ENCODE results near the gene NRXN3. TPM values are rescaled to one million over a fixed set of nuclear protein-coding genes. Genes with fewer than 3 reads are reported as not detected.

The NRXN3 gene
- total and polyA plus RNA-seq, 2 of the 13 experiments (the other 11 are each of a cell fraction or from before 2014, with no cell fraction given): 0.03 TPM; not detected in 1

GRCh38 chr14:78130356-78130755 is 39.8 kb upstream of the NRXN3 start (continued):
- TF ChIP-seq, protein P1, sequence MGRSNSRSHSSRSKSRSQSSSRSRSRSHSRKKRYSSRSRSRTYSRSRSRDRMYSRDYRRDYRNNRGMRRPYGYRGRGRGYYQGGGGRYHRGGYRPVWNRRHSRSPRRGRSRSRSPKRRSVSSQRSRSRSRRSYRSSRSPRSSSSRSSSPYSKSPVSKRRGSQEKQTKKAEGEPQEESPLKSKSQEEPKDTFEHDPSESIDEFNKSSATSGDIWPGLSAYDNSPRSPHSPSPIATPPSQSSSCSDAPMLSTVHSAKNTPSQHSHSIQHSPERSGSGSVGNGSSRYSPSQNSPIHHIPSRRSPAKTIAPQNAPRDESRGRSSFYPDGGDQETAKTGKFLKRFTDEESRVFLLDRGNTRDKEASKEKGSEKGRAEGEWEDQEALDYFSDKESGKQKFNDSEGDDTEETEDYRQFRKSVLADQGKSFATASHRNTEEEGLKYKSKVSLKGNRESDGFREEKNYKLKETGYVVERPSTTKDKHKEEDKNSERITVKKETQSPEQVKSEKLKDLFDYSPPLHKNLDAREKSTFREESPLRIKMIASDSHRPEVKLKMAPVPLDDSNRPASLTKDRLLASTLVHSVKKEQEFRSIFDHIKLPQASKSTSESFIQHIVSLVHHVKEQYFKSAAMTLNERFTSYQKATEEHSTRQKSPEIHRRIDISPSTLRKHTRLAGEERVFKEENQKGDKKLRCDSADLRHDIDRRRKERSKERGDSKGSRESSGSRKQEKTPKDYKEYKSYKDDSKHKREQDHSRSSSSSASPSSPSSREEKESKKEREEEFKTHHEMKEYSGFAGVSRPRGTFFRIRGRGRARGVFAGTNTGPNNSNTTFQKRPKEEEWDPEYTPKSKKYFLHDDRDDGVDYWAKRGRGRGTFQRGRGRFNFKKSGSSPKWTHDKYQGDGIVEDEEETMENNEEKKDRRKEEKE (IDR thresholded peaks at IDR 0.05): no peak
- no peak for TF ChIP-seq ZNF362 (CRISPR knock-in tag; IDR thresholded peaks at IDR 0.05; ENCODE audit: borderline replicate concordance)

DNA sequence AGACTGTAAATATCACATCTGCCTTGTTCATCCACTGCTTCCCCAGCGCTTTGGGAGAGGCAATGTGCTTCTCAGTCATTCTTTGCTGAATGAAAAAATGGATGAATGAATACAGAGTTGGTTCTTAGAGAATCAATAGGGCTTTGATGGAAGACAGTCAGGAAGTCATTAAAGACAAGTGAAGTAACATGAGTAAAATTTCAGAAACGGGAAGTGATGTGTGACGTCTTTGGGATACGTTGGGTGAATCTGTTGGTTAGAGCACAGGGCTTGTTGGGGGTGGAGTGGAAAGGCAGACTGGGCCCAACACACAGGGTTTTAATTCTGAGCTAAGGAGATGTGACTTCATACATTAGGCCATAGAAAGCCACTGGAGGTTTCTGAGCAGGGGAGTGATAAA is 39.0 kb upstream of the NRXN3 start:
- BruUV-seq (replicated peaks): no TSS peak
- Histone ChIP-seq H3K27me3 (ENCODE audit: control insufficient read depth in 1 of 2, insufficient read depth in 2 of 2, low read length in 2 of 2) (no peaks in the 10 kb centered on the region; a peak in 1 of 5 replicates), H3K9ac (ENCODE audit: insufficient read depth, low read depth, low read length) (no peak overlapping the region), H3K4me3 (replicated peaks in 1 of 3; ENCODE audit: insufficient read depth in 1 of 3, low read depth in 2 of 3, low read length in 3 of 3) (no peak overlapping the region), H3K4me1 (ENCODE audit: insufficient read depth, low read length) (no peaks in the 10 kb centered on the region), H3K79me2 (ENCODE audit: insufficient read depth, low read length) (no peaks in the 10 kb centered on the region), H2AFZ (ENCODE audit: low read length) (no peak overlapping the region), H4K20me1 (ENCODE audit: insufficient read depth, low read length) (no peaks in the 10 kb centered on the region), H3K4me2 (ENCODE audit: low read depth, low read length) (no peak overlapping the region), H3K9me3 (ENCODE audit: low read length) (no peaks in the 10 kb centered on the region), H3K27ac (ENCODE audit: extremely low read length, insufficient read depth, low read length) (no peak overlapping the region), H3K36me3 (replicated peaks in 1 of 2; ENCODE audit: control insufficient read depth in 1 of 2, insufficient read depth in 2 of 2, low read length in 2 of 2) (no peaks in the 10 kb centered on the region)
- TF ChIP-seq GLMP (CRISPR knock-in tag; IDR thresholded peaks at IDR 0.05; ENCODE audit: borderline replicate concordance) (no peak), ARNT2 (CRISPR knock-in tag; IDR thresholded peaks at IDR 0.05; ENCODE audit: low read depth) (no peak), SNAI1 (CRISPR knock-in tag; IDR thresholded peaks at IDR 0.05; ENCODE audit: borderline replicate concordance) (no peak), DNMT3B (CRISPR knock-in tag; conservative IDR thresholded peaks at IDR 0.05) (no peak)
- ChIA-PET POLR2A (no interaction called here), CTCF (ENCODE audit: low intra/inter-chr PET ratio, low total read pairs) (no interaction called here)
- DNase-seq (ENCODE audit: low spot score) (no peak), ATAC-seq (no peak), FAIRE-seq (no peak)
- WGBS (ENCODE audit: low lambda C conversion rate): 2% methylated on average over 4 of the region's 4 CpGs
- in situ Hi-C loops (cut with HindIII; ENCODE audit: extremely low pct_ligation_motif_present, low pct_unique_long_range_greater_than_20kb) (no loop called here), intact Hi-C loops (cut with micrococcal nuclease; ENCODE audit: unreplicated experiment) (no loop called here)

All from HepG2 (cell line).